Peyer's patch (tissue), 4 donors: ENCODE results near the gene SLC6A18.

Experiments
- POLR2A ChIP-seq, 2 donors: fragments of 450-650 bp; IDR thresholded peaks; one replicate each; pipeline ENCODE4 v1.5.1; 2017; ENCODE audit warnings: antibody characterized with exemption in 2 of 2, mild to moderate bottlenecking in 2 of 2, moderate library complexity in 2 of 2
- TF ChIP-seq, protein P1 (sequence below), 6 experiments: fragments of 450-650 bp in 4 of 6; fragments of 200-600 bp in 2 of 6; sonication (generic) in 1 of 6; IDR thresholded peaks; one replicate each; pipeline ENCODE4 v1.5.1; 2017 to 2019; ENCODE audit warnings: antibody characterized with exemption in 6 of 6, mild to moderate bottlenecking in 3 of 6, moderate library complexity in 1 of 6

DNA sequence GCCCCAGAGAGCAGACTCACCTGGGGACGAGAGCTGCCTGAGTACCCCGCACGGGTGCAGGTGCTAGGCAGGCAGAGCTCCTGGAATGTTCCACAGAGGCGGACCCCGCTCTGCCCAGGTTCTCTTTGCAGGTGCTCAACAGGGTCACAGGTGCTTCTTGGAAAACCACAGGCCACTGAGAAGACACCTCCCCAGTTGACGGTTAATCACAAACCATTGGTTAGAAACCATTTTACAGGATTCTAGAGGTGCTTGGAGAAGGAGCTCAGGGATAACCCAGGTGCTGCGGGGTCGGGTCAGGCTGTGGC is 41.1 kb upstream of the SLC6A18 start:
- TF ChIP-seq, protein P1, sequence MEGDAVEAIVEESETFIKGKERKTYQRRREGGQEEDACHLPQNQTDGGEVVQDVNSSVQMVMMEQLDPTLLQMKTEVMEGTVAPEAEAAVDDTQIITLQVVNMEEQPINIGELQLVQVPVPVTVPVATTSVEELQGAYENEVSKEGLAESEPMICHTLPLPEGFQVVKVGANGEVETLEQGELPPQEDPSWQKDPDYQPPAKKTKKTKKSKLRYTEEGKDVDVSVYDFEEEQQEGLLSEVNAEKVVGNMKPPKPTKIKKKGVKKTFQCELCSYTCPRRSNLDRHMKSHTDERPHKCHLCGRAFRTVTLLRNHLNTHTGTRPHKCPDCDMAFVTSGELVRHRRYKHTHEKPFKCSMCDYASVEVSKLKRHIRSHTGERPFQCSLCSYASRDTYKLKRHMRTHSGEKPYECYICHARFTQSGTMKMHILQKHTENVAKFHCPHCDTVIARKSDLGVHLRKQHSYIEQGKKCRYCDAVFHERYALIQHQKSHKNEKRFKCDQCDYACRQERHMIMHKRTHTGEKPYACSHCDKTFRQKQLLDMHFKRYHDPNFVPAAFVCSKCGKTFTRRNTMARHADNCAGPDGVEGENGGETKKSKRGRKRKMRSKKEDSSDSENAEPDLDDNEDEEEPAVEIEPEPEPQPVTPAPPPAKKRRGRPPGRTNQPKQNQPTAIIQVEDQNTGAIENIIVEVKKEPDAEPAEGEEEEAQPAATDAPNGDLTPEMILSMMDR (IDR thresholded peaks at IDR 0.05) = no peak
- no peak for TF ChIP-seq POLR2A (IDR thresholded peaks at IDR 0.05)
